SH-SY5Y (cell line): ENCODE results near the gene COPZ2.

Source experiments
- GATA2 ChIP-seq: IDR thresholded peaks from 2 replicates; pipeline ENCODE4 v1.6.1; 2011; ENCODE audit warnings: mild to moderate bottlenecking, low read depth, low read length
- GATA3 ChIP-seq: IDR thresholded peaks from 2 replicates; pipeline ENCODE4 v1.6.1; 2011; ENCODE audit warnings: low read depth, mild to moderate bottlenecking, low read length, moderate library complexity

COPZ2 gene

GRCh38 chr17:48010193-48010592, 27.4 kb downstream of the COPZ2 start:
- TF ChIP-seq GATA2 (no peak), GATA3 (no peak)

DNA sequence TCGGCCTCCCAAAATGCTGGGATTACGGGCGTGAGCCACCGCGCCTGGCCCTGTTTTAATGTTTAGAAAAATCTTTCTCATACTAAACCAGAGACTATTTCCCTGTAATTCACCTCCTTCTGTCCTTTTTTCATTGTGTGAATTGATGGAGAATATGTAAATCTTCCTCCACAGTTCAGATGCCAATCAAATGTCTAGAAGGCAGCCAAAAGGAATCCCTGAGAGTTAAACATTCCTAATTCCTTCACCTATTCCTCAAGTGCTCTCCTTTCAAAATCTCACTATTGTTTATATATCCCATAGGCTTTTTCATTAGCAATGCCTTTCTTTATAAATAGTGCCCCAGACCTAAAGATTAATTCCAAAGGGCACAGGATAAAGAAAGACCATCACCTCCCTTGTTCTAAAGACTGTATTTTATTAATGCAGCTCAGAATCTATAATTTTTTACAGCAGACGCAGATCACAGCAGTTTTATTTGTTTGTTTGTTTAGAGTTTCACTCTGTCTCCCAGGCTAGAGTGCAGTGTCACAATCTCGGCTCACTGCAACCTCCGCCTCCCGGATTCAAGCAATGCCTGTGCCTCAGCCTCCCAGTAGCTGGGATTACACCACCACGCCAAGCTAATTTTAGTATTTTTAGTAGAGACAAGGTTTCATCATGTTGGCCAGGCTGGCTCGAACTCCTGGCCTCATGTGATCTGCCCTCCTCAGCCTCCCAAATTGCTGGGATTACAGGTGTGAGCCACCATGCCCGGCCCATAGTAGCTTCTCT, 30.5 kb downstream of the COPZ2 start:
- TF ChIP-seq GATA3 (no peak), GATA2 (no peak)

- TF ChIP-seq GATA3 (no peak), GATA2 (no peak)
Observed at GRCh38 chr17:48004983-48005382, 32.6 kb downstream of the COPZ2 start.

GRCh38 chr17:48003417-48004151, 34.0 kb downstream of the COPZ2 start:
- TF ChIP-seq GATA2, result peak; percentile 62
- TF ChIP-seq GATA3, result no peak

- TF ChIP-seq GATA3 (peak; percentile 81), GATA2 (peak; percentile 90)
Observed at GRCh38 chr17:48002916-48003416, 34.6 kb downstream of the COPZ2 start.

DNA sequence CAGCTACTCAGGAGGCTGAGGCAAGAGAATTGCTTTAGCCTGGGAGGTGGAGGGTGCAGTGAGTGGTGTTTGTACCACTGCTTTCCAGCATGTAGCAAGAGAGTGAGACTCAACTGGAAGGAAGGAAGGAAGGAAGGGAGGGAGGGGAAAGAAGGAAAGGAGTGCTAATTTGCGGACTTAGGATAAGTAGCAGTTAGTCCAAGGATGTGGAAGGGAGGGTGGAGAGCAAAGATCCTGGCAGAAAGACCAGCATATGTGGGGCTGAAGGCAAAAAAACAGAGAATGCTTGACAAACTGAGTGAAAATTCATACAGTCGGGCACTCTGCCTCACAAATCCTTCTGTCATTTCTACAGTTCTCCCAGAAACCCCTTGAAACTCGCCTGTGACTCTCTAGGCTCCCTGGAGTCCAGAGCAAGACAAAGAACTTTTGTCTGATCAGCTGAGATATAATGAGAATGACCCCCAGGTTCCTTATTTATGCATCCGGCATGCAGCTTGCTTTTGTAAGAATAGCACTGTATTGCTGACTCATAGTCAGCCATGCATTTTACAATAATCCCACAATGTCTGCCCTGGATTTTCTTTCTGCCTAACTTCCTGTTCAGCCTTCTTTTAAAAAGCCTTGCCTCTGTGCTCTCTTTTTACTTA, 35.2 kb downstream of the COPZ2 start:
- no peak for TF ChIP-seq GATA3
- no peak for TF ChIP-seq GATA2

- no peak for TF ChIP-seq GATA3
- TF ChIP-seq GATA2, result no peak
Observed at GRCh38 chr17:48001197-48001596, 36.4 kb downstream of the COPZ2 start.

- TF ChIP-seq GATA2 (no peak), GATA3 (no peak)
Observed at GRCh38 chr17:47999582-47999981, 38.0 kb downstream of the COPZ2 start.

GRCh38 chr17:47998044-47998443, 39.6 kb downstream of the COPZ2 start:
- no peak for TF ChIP-seq GATA3
- TF ChIP-seq GATA2, result no peak

- TF ChIP-seq GATA3 (no peak), GATA2 (no peak)
Observed at GRCh38 chr17:47997586-47997985, 40.0 kb downstream of the COPZ2 start.

- no peak for TF ChIP-seq GATA3
- peak; percentile 88 for TF ChIP-seq GATA2
Observed at GRCh38 chr17:47996201-47996600, 41.4 kb downstream of the COPZ2 start.

DNA sequence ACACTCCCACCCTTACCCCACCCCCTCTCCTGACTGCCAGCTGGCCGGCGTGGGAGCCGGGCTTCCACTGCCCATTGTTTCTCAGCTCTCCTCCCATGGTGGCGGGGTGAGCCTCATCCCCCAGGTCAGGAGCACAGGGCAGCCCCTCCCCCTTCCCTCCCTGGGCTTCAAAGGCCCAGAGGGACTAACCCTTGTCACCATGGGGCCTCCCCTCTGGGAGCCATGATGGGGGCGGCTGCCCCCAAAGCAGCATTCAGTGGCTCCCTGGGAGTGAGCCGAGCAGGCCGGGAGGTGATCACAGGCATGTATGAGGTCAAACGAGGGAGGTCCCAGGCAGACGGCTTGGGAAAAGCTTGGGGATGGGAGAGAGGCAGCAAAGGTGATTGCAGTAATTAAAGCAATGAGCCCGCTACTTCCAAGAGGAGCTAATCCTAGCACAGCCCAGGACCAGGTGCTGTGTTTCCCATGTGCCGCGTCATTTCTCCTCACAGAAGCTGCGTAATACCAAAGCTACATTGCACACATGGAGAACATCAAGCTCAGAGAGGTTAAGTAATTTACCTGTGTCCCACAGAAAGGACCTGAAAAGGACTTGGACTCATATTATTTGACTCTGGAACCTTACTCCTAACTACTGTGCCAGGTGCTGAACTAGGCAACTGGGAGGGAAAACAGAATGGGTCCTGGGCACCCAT, 42.2 kb downstream of the COPZ2 start:
- TF ChIP-seq GATA2, result no peak
- TF ChIP-seq GATA3, result no peak

DNA sequence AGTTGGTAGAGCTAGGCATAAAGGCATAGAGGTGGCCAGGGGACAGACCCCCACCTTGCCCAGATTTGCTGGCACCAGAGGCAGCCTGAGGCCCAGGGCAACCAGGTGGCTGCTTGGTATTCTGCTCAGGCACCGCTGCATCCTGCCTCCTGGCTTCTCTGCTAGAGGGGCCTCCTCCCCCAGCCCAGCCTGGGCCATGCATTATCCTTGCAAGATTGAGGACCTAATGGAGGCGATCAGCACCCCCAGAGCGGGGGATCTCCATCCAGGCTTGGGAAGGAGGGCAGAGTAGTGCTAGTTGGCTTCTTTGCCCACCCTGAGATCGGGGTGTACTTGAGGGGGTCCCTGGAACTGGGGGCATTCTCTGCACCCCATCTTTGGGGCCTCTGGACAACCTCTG, 42.9 kb downstream of the COPZ2 start:
- TF ChIP-seq GATA3 (no peak), GATA2 (no peak)

- TF ChIP-seq GATA2 (no peak), GATA3 (no peak)
Observed at GRCh38 chr17:47993964-47994363, 43.6 kb downstream of the COPZ2 start.
